A172 (cell line): ENCODE measurements around the gene CPA4. TPM values are rescaled to one million over a fixed set of nuclear protein-coding genes. Genes with fewer than 3 reads are reported as not detected.

Experiments
- DNase-seq: peaks from one replicate; pipeline ENCODE4 v3.0.0-alpha.2; 2015; ENCODE audit warnings: low spot score
- total RNA-seq: library from RNA; depleted of rRNA; stranded (reverse); fragments of >200 nt; shearing (Covaris generic); gene quantifications from 2 replicates; pipeline ENCODE4 v1.2.3, GENCODE V29; 2014

CPA4 gene
- total RNA-seq, 1 experiment from 2014 or later = 495 TPM

GRCh38 chr7:130301501-130302020 is 8.6 kb downstream of the CPA4 start:
- no peak for DNase-seq

- DNase-seq = no peak
Measured at GRCh38 chr7:130302649-130303048, 9.7 kb downstream of the CPA4 start.

- DNase-seq = no peak
Measured at GRCh38 chr7:130303127-130303526, 10.2 kb downstream of the CPA4 start.

GRCh38 chr7:130303551-130303950 is 10.6 kb downstream of the CPA4 start:
- DNase-seq = no peak

GRCh38 chr7:130303982-130304381 is 11.0 kb downstream of the CPA4 start:
- DNase-seq = no peak

GRCh38 chr7:130304878-130305277 is 11.9 kb downstream of the CPA4 start:
- DNase-seq = no peak

- DNase-seq = no peak
Measured at GRCh38 chr7:130305433-130306042, 12.6 kb downstream of the CPA4 start.

GRCh38 chr7:130309986-130310385 is 17.0 kb downstream of the CPA4 start:
- no peak for DNase-seq

- no peak for DNase-seq
Measured at GRCh38 chr7:130314305-130314704, 21.3 kb downstream of the CPA4 start.

GRCh38 chr7:130319541-130319940 is 26.6 kb downstream of the CPA4 start:
- DNase-seq = no peak

GRCh38 chr7:130321542-130322229 is 28.7 kb downstream of the CPA4 start:
- peak; percentile 30 for DNase-seq

- DNase-seq = no peak
Measured at GRCh38 chr7:130322615-130323014, 29.7 kb downstream of the CPA4 start.

- DNase-seq = no peak
Measured at GRCh38 chr7:130324306-130324943, 31.5 kb downstream of the CPA4 start.

- DNase-seq = no peak
Measured at GRCh38 chr7:130329681-130330080, 36.7 kb downstream of the CPA4 start.

- DNase-seq = no peak
Measured at GRCh38 chr7:130332259-130333053, 39.5 kb downstream of the CPA4 start.

- DNase-seq = no peak
Measured at GRCh38 chr7:130333832-130334231, 40.9 kb downstream of the CPA4 start.

- no peak for DNase-seq
Measured at GRCh38 chr7:130334274-130334673, 41.3 kb downstream of the CPA4 start.

GRCh38 chr7:130337410-130337971 is 44.5 kb downstream of the CPA4 start:
- no peak for DNase-seq

- no peak for DNase-seq
Measured at GRCh38 chr7:130338233-130338632, 45.3 kb downstream of the CPA4 start.

- DNase-seq = no peak
Measured at GRCh38 chr7:130341882-130342281, 48.9 kb downstream of the CPA4 start.

GRCh38 chr7:130342701-130343380 is 49.9 kb downstream of the CPA4 start:
- no peak for DNase-seq
